Liver (tissue), 9 donors: ENCODE measurements around the gene NADSYN1. TPM values are rescaled to one million over a fixed set of nuclear protein-coding genes. Genes with fewer than 3 reads are reported as not detected.

Experiments used
- DNase-seq: peaks from one replicate; pipeline ENCODE4 v3.0.0-alpha.2; 2017; ENCODE audit warnings: low spot score
- H3K27ac ChIP-seq, 2 donors: one replicate each; pipeline ENCODE4 v1.7.0; 2013; ENCODE audit warnings: inconsistent platforms in 2 of 2, low read length in 2 of 2, control low read depth in 1 of 2, low read depth in 1 of 2, mild to moderate bottlenecking in 1 of 2
- H3K27me3 ChIP-seq, 4 donors: one replicate each; pipeline versions ENCODE4 v1.6.1 to v1.7.0; 2013; ENCODE audit warnings: low read length in 3 of 4, inconsistent platforms in 1 of 4, mild to moderate bottlenecking in 1 of 4, moderate library complexity in 1 of 4; ENCODE audit not compliant: control insufficient read depth in 4 of 4, insufficient read depth in 4 of 4
- H3K36me3 ChIP-seq, 4 donors: one replicate each; pipeline versions ENCODE4 v1.6.1 to v1.7.0; 2013; ENCODE audit warnings: low read length in 3 of 4, mild to moderate bottlenecking in 3 of 4, low read depth in 1 of 4, moderate library complexity in 1 of 4; ENCODE audit not compliant: control insufficient read depth in 4 of 4, insufficient read depth in 3 of 4
- H3K4me1 ChIP-seq, 4 donors: one replicate each; pipeline versions ENCODE4 v1.6.1 to v1.7.0; 2013; ENCODE audit warnings: low read length in 3 of 4, mild to moderate bottlenecking in 3 of 4, moderate library complexity in 1 of 4; ENCODE audit not compliant: control insufficient read depth in 4 of 4, insufficient read depth in 4 of 4
- H3K4me3 ChIP-seq, 3 donors: one replicate each; pipeline versions ENCODE4 v1.6.1 to v1.7.0; 2013; ENCODE audit warnings: low read length in 3 of 3, control low read depth in 1 of 3, low read depth in 1 of 3, mild to moderate bottlenecking in 1 of 3
- H3K9ac ChIP-seq, 2 donors: one replicate each; pipeline ENCODE4 v1.7.0; 2013; ENCODE audit warnings: low read length in 2 of 2, mild to moderate bottlenecking in 2 of 2, moderate library complexity in 2 of 2, control low read depth in 1 of 2, low read depth in 1 of 2
- H3K9me3 ChIP-seq, 4 donors: one replicate each; pipeline versions ENCODE4 v1.6.1 to v1.7.0; 2013; ENCODE audit warnings: low read length in 3 of 4; ENCODE audit not compliant: control insufficient read depth in 4 of 4
- EGR1 ChIP-seq, 2 donors: IDR thresholded peaks; 2 replicates each; pipeline ENCODE4 v1.6.1; 2016 to 2018; ENCODE audit warnings: antibody characterized with exemption in 2 of 2, low read depth in 2 of 2
- FOXA1 ChIP-seq: IDR thresholded peaks from 2 replicates; pipeline ENCODE4 v1.6.1; 2016; ENCODE audit warnings: antibody characterized with exemption
- FOXA2 ChIP-seq: IDR thresholded peaks from 2 replicates; pipeline ENCODE4 v1.6.1; 2016; ENCODE audit warnings: antibody characterized with exemption
- GABPA ChIP-seq, 2 donors: IDR thresholded peaks in 1 of 2; conservative IDR thresholded peaks in 1 of 2; 2 replicates each; pipeline ENCODE4 v1.6.1; 2016; ENCODE audit warnings: antibody characterized with exemption in 2 of 2, mild to moderate bottlenecking in 1 of 2, moderate library complexity in 1 of 2
- HNF4A ChIP-seq, 2 donors: conservative IDR thresholded peaks; 2 replicates each; pipeline ENCODE4 v1.6.1; 2016; ENCODE audit warnings: antibody characterized with exemption in 2 of 2, mild to moderate bottlenecking in 2 of 2
- HNF4G ChIP-seq: IDR thresholded peaks from 2 replicates; pipeline ENCODE4 v1.6.1; 2016; ENCODE audit warnings: antibody characterized with exemption
- JUND ChIP-seq, 2 donors: IDR thresholded peaks; 2 replicates each; pipeline ENCODE4 v1.6.1; 2016; ENCODE audit warnings: antibody characterized with exemption in 2 of 2
- NR2F2 ChIP-seq: IDR thresholded peaks from 2 replicates; pipeline ENCODE4 v1.6.1; 2016; ENCODE audit warnings: antibody characterized with exemption
- RAD21 ChIP-seq, 2 donors: IDR thresholded peaks; 2 replicates each; pipeline ENCODE4 v1.6.1; 2016; ENCODE audit warnings: antibody characterized with exemption in 2 of 2, mild to moderate bottlenecking in 2 of 2
- RXRA ChIP-seq, 2 donors: IDR thresholded peaks; 2 replicates each; pipeline ENCODE4 v1.6.1; 2017 to 2018; ENCODE audit warnings: antibody characterized with exemption in 2 of 2, mild to moderate bottlenecking in 1 of 2
- SP1 ChIP-seq: IDR thresholded peaks from 2 replicates; pipeline ENCODE4 v1.6.1; 2018; ENCODE audit warnings: antibody characterized with exemption, mild to moderate bottlenecking
- TAF1 ChIP-seq: conservative IDR thresholded peaks from 2 replicates; pipeline ENCODE4 v1.6.1; 2016; ENCODE audit warnings: antibody characterized with exemption, mild to moderate bottlenecking
- YY1 ChIP-seq: IDR thresholded peaks from 2 replicates; pipeline ENCODE4 v1.6.1; 2016; ENCODE audit warnings: antibody characterized with exemption, mild to moderate bottlenecking
- WGBS: extraction: QIAGEN DNeasy Blood & Tissue Kit; methylation state at CpG from one replicate; pipeline ENCODE4 v1.1.7; 2013; 5-methylcytosine and 5-hydroxymethylcytosine counted together
- polyA plus RNA-seq, 2 donors: library from polyadenylated mRNA; stranded (reverse) in 1 of 2; unstranded in 1 of 2; fragments of 200-250 nt in 1 of 2; fragments of >200 nt in 1 of 2; fragmentation: Nextera tagmentation in 1 of 2; extraction: Ambion mirVana in 1 of 2; gene quantifications; one replicate each; pipeline versions ENCODE4 v1.2.1 to v1.2.3, GENCODE V29; 2013 to 2015
- total RNA-seq, 2 donors: library from RNA; depleted of rRNA; stranded (reverse); fragments of >200 nt; gene quantifications; one replicate each; pipeline ENCODE4 v1.2.3, GENCODE V29; 2014
- TF ChIP-seq, protein P1 (sequence below): IDR thresholded peaks from 2 replicates; pipeline ENCODE4 v1.6.1; 2016; ENCODE audit warnings: antibody characterized with exemption
- TF ChIP-seq, protein P2 (sequence below): IDR thresholded peaks from 2 replicates; pipeline ENCODE4 v1.6.1; 2016; ENCODE audit warnings: antibody characterized with exemption
- TF ChIP-seq, protein P3 (sequence below): IDR thresholded peaks from 2 replicates; pipeline ENCODE4 v1.6.1; 2016; ENCODE audit warnings: antibody characterized with exemption
- TF ChIP-seq, protein P4 (sequence below): fragments of 150-350 bp; IDR thresholded peaks from 2 replicates; pipeline ENCODE4 v1.5.1; 2017; ENCODE audit warnings: improper control_type of control experiment, low read depth, low read length; ENCODE audit not compliant: missing input control
- TF ChIP-seq, protein P5 (sequence below): IDR thresholded peaks from 2 replicates; pipeline ENCODE4 v1.6.1; 2016; ENCODE audit warnings: antibody characterized with exemption, mild to moderate bottlenecking
- donor health status: healthy.
- donor health status: healthy.
- donor health status: healthy.
- donor health status: healthy.
- donor health status: healthy.

The NADSYN1 gene
- total and polyA plus RNA-seq, 4 donors = 16.6 to 33.6 (median 22.2) TPM

DNA sequence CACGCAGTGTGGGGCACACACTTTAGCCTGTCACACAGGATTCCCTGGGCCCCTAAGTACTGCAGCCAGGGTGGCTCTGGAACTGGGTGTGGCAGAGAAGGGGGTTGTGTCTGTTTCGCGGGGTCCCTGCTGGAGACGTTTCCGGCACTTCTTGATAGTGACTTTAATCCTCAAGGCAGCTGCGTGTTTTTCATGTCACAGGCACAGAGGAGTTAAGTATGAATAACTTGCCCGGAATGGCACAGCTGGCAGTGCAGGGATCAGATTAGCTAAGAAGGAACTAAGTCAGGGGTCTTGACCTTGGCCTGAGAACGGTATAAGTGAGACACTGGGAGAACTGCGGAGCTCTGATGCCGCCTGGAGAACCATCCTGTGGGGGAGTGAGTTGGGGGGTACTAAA is 66.5 kb downstream of the NADSYN1 start:
- no peaks in the 10 kb centered on the region for H3K9me3 ChIP-seq
- H3K4me1 ChIP-seq = peaks cover 0 to 2% (median 0%) of the 10 kb centered on the region in 4 donors
- DNase-seq = no peak
- H3K9ac ChIP-seq = no peak overlapping the region
- no peak overlapping the region for H3K27ac ChIP-seq
- H3K4me3 ChIP-seq = no peak overlapping the region
- no peaks in the 10 kb centered on the region for H3K27me3 ChIP-seq
- TF ChIP-seq EGR1 (IDR thresholded peaks at IDR 0.05; ENCODE audit: low read depth in 2 of 2) = no peak
- TF ChIP-seq, protein P1, sequence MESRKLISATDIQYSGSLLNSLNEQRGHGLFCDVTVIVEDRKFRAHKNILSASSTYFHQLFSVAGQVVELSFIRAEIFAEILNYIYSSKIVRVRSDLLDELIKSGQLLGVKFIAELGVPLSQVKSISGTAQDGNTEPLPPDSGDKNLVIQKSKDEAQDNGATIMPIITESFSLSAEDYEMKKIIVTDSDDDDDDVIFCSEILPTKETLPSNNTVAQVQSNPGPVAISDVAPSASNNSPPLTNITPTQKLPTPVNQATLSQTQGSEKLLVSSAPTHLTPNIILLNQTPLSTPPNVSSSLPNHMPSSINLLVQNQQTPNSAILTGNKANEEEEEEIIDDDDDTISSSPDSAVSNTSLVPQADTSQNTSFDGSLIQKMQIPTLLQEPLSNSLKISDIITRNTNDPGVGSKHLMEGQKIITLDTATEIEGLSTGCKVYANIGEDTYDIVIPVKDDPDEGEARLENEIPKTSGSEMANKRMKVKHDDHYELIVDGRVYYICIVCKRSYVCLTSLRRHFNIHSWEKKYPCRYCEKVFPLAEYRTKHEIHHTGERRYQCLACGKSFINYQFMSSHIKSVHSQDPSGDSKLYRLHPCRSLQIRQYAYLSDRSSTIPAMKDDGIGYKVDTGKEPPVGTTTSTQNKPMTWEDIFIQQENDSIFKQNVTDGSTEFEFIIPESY = no peak
- TF ChIP-seq FOXA2 = no peak
- no peak for TF ChIP-seq HNF4A (conservative IDR thresholded peaks at IDR 0.05)
- TF ChIP-seq TAF1 = no peak
- TF ChIP-seq FOXA1 = no peak
- TF ChIP-seq GABPA (IDR thresholded peaks at IDR 0.05 in 1 of 2, conservative IDR thresholded peaks at IDR 0.05 in 1 of 2) = no peak
- TF ChIP-seq, protein P2, sequence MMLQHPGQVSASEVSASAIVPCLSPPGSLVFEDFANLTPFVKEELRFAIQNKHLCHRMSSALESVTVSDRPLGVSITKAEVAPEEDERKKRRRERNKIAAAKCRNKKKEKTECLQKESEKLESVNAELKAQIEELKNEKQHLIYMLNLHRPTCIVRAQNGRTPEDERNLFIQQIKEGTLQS = no peak
- WGBS = 87% methylated on average over 10 of the region's 10 CpGs
- H3K36me3 ChIP-seq = no peaks in the 10 kb centered on the region

DNA sequence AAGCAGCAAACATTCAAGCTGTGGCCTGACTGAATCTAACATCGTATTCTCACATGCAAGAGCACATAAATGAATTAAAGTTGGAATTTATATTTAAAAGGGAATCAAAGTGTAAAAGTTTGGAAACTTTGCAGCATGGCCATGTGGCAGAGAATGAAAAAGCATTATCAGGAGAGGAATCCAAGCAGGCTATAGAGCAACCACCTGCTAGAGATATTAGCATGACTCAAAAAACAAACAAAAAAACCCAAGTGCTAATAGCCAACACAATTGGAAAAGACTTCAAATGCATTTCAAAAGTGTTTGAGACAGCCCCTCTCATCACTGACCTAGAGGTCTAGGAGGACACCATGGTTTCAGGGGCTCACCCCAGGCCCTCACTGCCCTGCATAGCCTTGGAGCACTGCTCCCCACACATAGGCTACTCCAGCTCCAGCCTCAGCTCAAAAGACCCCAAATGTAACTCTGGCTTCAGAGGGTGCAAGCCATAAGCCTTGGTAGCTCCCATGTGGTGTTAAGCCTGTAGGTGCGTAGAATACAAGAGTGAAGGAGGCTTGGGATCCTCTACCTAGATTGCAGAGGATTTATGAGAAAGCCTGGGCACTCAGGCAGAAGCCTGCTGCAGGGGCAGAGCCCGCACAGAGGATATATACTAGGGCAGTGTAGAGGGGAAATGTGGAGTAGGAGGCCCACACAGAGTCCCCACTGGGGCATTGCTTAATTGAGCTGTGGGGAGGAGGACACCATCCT is 72.4 kb downstream of the NADSYN1 start:
- Histone ChIP-seq H3K9me3 (no peaks in the 10 kb centered on the region), H3K4me3 (no peak overlapping the region), H3K9ac (no peak overlapping the region), H3K36me3 (no peaks in the 10 kb centered on the region), H3K27ac (peak overlapping the region; percentile 66 to 76), H3K27me3 (no peaks in the 10 kb centered on the region), H3K4me1 (peaks cover 14 to 16% (median 15%) of the 10 kb centered on the region in 4 donors)
- no peak for DNase-seq
- 64% methylated on average over 3 of the region's 3 CpGs for WGBS
- TF ChIP-seq, protein P3, sequence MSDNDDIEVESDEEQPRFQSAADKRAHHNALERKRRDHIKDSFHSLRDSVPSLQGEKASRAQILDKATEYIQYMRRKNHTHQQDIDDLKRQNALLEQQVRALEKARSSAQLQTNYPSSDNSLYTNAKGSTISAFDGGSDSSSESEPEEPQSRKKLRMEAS = peak; percentile 53
- TF ChIP-seq NR2F2 (no peak), YY1 (no peak), HNF4A (conservative IDR thresholded peaks at IDR 0.05) (peak in 1 of 2 donors; percentile 10), FOXA1 (no peak)

DNA sequence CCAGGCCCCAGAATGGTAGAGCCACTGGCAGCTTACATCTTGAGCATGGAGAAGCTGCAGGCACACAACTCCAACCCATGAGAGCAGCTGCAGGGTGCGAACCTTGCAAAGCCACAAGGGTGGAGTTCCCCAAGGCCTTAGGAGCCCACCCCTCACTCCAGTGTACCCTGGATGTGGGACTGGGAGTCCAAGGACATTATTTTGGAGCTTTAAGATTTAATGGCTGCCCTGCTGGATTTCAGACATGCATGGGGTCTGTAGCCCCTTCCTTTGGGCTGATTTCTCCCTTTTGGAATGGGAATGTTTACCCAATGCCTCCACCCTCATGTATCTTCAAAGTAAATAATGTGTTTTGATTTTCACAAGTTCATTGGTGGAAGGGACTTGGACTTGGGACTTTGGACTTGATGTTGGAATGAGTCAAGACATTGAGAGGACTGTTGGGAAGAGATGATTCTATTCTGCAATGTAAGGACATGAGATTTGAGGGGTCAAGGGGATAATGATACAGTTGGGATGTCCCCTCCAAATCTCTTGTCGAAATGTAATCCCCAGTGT is 73.0 kb downstream of the NADSYN1 start:
- peaks cover 14 to 16% (median 15%) of the 10 kb centered on the region in 4 donors for H3K4me1 ChIP-seq
- DNase-seq = no peak
- H3K4me3 ChIP-seq = no peak overlapping the region
- no peak overlapping the region for H3K9ac ChIP-seq
- H3K27me3 ChIP-seq = no peaks in the 10 kb centered on the region
- H3K9me3 ChIP-seq = no peaks in the 10 kb centered on the region
- WGBS = 70% methylated on average over 2 of the region's 2 CpGs
- no peaks in the 10 kb centered on the region for H3K36me3 ChIP-seq
- H3K27ac ChIP-seq = peak overlapping the region; percentile 66 to 76
- TF ChIP-seq FOXA1 (peak; percentile 62), FOXA2 (peak; percentile 81), YY1 (peak; percentile 31), SP1 (peak; percentile 84), HNF4A (conservative IDR thresholded peaks at IDR 0.05) (peak; percentile 97), NR2F2 (no peak), JUND (IDR thresholded peaks at IDR 0.05) (peak; percentile 55 to 75), RAD21 (IDR thresholded peaks at IDR 0.05) (no peak), HNF4G (peak; percentile 94), RXRA (IDR thresholded peaks at IDR 0.05) (peak; percentile 73 to 84)
- TF ChIP-seq, protein P3 = peak; percentile 67
- TF ChIP-seq, protein P4, sequence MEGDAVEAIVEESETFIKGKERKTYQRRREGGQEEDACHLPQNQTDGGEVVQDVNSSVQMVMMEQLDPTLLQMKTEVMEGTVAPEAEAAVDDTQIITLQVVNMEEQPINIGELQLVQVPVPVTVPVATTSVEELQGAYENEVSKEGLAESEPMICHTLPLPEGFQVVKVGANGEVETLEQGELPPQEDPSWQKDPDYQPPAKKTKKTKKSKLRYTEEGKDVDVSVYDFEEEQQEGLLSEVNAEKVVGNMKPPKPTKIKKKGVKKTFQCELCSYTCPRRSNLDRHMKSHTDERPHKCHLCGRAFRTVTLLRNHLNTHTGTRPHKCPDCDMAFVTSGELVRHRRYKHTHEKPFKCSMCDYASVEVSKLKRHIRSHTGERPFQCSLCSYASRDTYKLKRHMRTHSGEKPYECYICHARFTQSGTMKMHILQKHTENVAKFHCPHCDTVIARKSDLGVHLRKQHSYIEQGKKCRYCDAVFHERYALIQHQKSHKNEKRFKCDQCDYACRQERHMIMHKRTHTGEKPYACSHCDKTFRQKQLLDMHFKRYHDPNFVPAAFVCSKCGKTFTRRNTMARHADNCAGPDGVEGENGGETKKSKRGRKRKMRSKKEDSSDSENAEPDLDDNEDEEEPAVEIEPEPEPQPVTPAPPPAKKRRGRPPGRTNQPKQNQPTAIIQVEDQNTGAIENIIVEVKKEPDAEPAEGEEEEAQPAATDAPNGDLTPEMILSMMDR = no peak
- TF ChIP-seq, protein P5, sequence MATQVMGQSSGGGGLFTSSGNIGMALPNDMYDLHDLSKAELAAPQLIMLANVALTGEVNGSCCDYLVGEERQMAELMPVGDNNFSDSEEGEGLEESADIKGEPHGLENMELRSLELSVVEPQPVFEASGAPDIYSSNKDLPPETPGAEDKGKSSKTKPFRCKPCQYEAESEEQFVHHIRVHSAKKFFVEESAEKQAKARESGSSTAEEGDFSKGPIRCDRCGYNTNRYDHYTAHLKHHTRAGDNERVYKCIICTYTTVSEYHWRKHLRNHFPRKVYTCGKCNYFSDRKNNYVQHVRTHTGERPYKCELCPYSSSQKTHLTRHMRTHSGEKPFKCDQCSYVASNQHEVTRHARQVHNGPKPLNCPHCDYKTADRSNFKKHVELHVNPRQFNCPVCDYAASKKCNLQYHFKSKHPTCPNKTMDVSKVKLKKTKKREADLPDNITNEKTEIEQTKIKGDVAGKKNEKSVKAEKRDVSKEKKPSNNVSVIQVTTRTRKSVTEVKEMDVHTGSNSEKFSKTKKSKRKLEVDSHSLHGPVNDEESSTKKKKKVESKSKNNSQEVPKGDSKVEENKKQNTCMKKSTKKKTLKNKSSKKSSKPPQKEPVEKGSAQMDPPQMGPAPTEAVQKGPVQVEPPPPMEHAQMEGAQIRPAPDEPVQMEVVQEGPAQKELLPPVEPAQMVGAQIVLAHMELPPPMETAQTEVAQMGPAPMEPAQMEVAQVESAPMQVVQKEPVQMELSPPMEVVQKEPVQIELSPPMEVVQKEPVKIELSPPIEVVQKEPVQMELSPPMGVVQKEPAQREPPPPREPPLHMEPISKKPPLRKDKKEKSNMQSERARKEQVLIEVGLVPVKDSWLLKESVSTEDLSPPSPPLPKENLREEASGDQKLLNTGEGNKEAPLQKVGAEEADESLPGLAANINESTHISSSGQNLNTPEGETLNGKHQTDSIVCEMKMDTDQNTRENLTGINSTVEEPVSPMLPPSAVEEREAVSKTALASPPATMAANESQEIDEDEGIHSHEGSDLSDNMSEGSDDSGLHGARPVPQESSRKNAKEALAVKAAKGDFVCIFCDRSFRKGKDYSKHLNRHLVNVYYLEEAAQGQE = peak; percentile 36
